Activated CD4-positive, alpha-beta T cell treated with anti-CD3 and anti-CD28 coated beads, Interleukin-2, Interleukin-4, amounts not matched to agents 100 ng/mL and 50 ng/mL, durations not matched to agents 16 hours and 8 hours (primary cell): ENCODE measurements around the gene AFF3.
"Not testable (repeated sequence)": the region's sequence is repeated elsewhere in the genome, so short reads cannot be mapped to it uniquely, and the experiment has no call there.

Experiments used
- DNase-seq: peaks from one replicate; pipeline ENCODE4 v3.0.0-alpha.2; 2020; ENCODE audit warnings: low spot score

AFF3 gene

GRCh38 chr2:99784282-99784681 lies 358.1 kb downstream of the AFF3 start:
- no peak for DNase-seq

GRCh38 chr2:99780276-99780675 lies 362.1 kb downstream of the AFF3 start:
- no peak for DNase-seq

- no peak for DNase-seq
Observed at GRCh38 chr2:99779276-99779675, 363.1 kb downstream of the AFF3 start.

GRCh38 chr2:99777656-99778290 lies 364.6 kb downstream of the AFF3 start:
- no peak for DNase-seq

GRCh38 chr2:99776906-99777646 lies 365.3 kb downstream of the AFF3 start:
- no peak for DNase-seq

- DNase-seq: no peak
Observed at GRCh38 chr2:99776206-99776905, 366.0 kb downstream of the AFF3 start.

GRCh38 chr2:99775585-99775984 lies 366.8 kb downstream of the AFF3 start:
- no peak for DNase-seq

- DNase-seq: not testable (repeated sequence)
Observed at GRCh38 chr2:99773642-99774041, 368.7 kb downstream of the AFF3 start.

GRCh38 chr2:99772591-99773331 lies 369.6 kb downstream of the AFF3 start:
- DNase-seq: no peak

GRCh38 chr2:99771681-99772333 lies 370.6 kb downstream of the AFF3 start:
- no peak for DNase-seq

GRCh38 chr2:99770876-99771275 lies 371.5 kb downstream of the AFF3 start:
- DNase-seq: no peak

GRCh38 chr2:99765731-99766318 lies 376.6 kb downstream of the AFF3 start:
- DNase-seq: no peak

GRCh38 chr2:99763764-99764163 lies 378.6 kb downstream of the AFF3 start:
- DNase-seq: no peak

- peak; percentile 4 for DNase-seq
Observed at GRCh38 chr2:99762714-99763113, 379.7 kb downstream of the AFF3 start.

GRCh38 chr2:99757611-99758114 lies 384.7 kb downstream of the AFF3 start:
- no peak for DNase-seq

- DNase-seq: no peak
Observed at GRCh38 chr2:99756059-99756458, 386.3 kb downstream of the AFF3 start.

GRCh38 chr2:99754210-99754609 lies 388.2 kb downstream of the AFF3 start:
- no peak for DNase-seq

- no peak for DNase-seq
Observed at GRCh38 chr2:99753505-99753904, 388.9 kb downstream of the AFF3 start.

- no peak for DNase-seq
Observed at GRCh38 chr2:99748344-99748743, 394.0 kb downstream of the AFF3 start.

- DNase-seq: no peak
Observed at GRCh38 chr2:99747842-99748241, 394.5 kb downstream of the AFF3 start.

GRCh38 chr2:99743146-99743545 lies 399.2 kb downstream of the AFF3 start:
- no peak for DNase-seq
